Endothelial cell of umbilical vein (primary cell): ENCODE results near the gene MARK1. TPM values are rescaled to one million over a fixed set of nuclear protein-coding genes. Genes with fewer than 3 reads are reported as not detected.

Source experiments
- BruUV-seq: library from RNA; stranded (reverse); fragments of 400-500 nt; replicated peaks from 2 replicates; lab custom pipeline; 2021; lab: Mats Ljungman, UMichigan
- CTCF ChIA-PET: fragments of 300-600, 350-600 bp; sonication (Branson Sonifier 250); formaldehyde crosslinking; loops from one replicate; lab custom pipeline; 2021; ENCODE audit warnings: antibody characterized with exemption, inconsistent platforms; lab: Charles Lee
- POLR2A ChIA-PET: fragments of 300-600, 350-600 bp; sonication (Branson Sonifier 250); formaldehyde crosslinking; loops from one replicate; lab custom pipeline; 2021; ENCODE audit warnings: antibody characterized with exemption, inconsistent platforms; lab: Charles Lee
- DNase-seq: peaks from one replicate; pipeline ENCODE4 v3.0.0-alpha.2; 2011; ENCODE audit warnings: low read depth, low spot score
- FAIRE-seq: peaks from 2 replicates; lab custom pipeline; 2011; peaks lifted over from hg19 to GRCh38; lab: Jason Lieb, UNC
- H2AFZ ChIP-seq: 2 replicates; pipeline ENCODE4 v1.6.0; 2012; ENCODE audit warnings: low read depth, low read length, control low read depth, inconsistent platforms
- H3K27ac ChIP-seq: 2 replicates; pipeline ENCODE4 v1.5.1; 2011; ENCODE audit warnings: low read depth, mild to moderate bottlenecking, control low read depth, low read length, moderate library complexity; ENCODE audit not compliant: insufficient read depth
- H3K27me3 ChIP-seq, 2 experiments: 2 replicates each; pipeline versions ENCODE4 v1.6.0 to v1.6.1; 2011; ENCODE audit warnings: low read length in 2 of 2, mixed read lengths in 1 of 2; ENCODE audit not compliant: control insufficient read depth in 2 of 2, insufficient read depth in 2 of 2
- H3K36me3 ChIP-seq, 2 experiments: 2 replicates in 1 of 2; 3 replicates in 1 of 2; pipeline ENCODE4 v1.5.1; 2011; ENCODE audit warnings: low read length in 2 of 2, mild to moderate bottlenecking in 1 of 2, moderate library complexity in 1 of 2; ENCODE audit not compliant: control insufficient read depth in 2 of 2, insufficient read depth in 2 of 2; ENCODE audit errors: extremely low read depth in 1 of 2
- H3K4me1 ChIP-seq: 3 replicates; pipeline ENCODE4 v1.5.1; 2011; ENCODE audit warnings: mild to moderate bottlenecking, low read length; ENCODE audit not compliant: control insufficient read depth, insufficient read depth; ENCODE audit errors: extremely low read depth
- H3K4me2 ChIP-seq: 2 replicates; pipeline ENCODE4 v1.6.1; 2011; ENCODE audit warnings: low read length, control low read depth, mixed read lengths; ENCODE audit not compliant: insufficient read depth
- H3K4me3 ChIP-seq, 3 experiments: fragments of 200-600 bp in 1 of 3; sonication (generic), shearing (Covaris generic) in 1 of 3; replicated peaks in 1 of 3; 2 replicates each; pipeline ENCODE4 v1.5.1; 2011 to 2016; ENCODE audit warnings: control low read depth in 3 of 3, low read length in 3 of 3, mild to moderate bottlenecking in 2 of 3, inconsistent platforms in 1 of 3, low read depth in 1 of 3, moderate library complexity in 1 of 3; ENCODE audit not compliant: insufficient read depth in 1 of 3
- H3K79me2 ChIP-seq: 2 replicates; pipeline ENCODE4 v1.6.0; 2012; ENCODE audit warnings: low read length, inconsistent platforms; ENCODE audit not compliant: control insufficient read depth, insufficient read depth
- H3K9ac ChIP-seq: replicated peaks from 2 replicates; pipeline ENCODE3; 2011; ENCODE audit warnings: low read length, control low read depth; ENCODE audit not compliant: insufficient read depth; ENCODE audit errors: extremely low read depth
- H3K9me1 ChIP-seq: replicated peaks from 3 replicates; pipeline ENCODE4 v1.6.0; 2011; ENCODE audit warnings: mild to moderate bottlenecking, low read length; ENCODE audit not compliant: control insufficient read depth, insufficient read depth; ENCODE audit errors: extremely low read depth
- H3K9me3 ChIP-seq: replicated peaks from 2 replicates; pipeline ENCODE4 v1.5.1; 2012; ENCODE audit warnings: low read length, inconsistent platforms; ENCODE audit not compliant: control insufficient read depth, insufficient read depth
- H4K20me1 ChIP-seq: replicated peaks from 2 replicates; pipeline ENCODE3; 2011; ENCODE audit warnings: mild to moderate bottlenecking, low read length; ENCODE audit not compliant: control insufficient read depth, insufficient read depth; ENCODE audit errors: extremely low read depth
- CTCF ChIP-seq, 2 donors: IDR thresholded peaks; 1 replicate in 1 of 2; 2 replicates in 1 of 2; pipeline ENCODE4 v1.5.1; 2011; ENCODE audit warnings: low read length in 2 of 2, mild to moderate bottlenecking in 2 of 2, moderate library complexity in 2 of 2, control low read depth in 1 of 2, inconsistent platforms in 1 of 2, low read depth in 1 of 2; ENCODE audit not compliant: insufficient read depth in 1 of 2; ENCODE audit errors: extremely low read depth in 1 of 2
- FOS ChIP-seq: IDR thresholded peaks from 2 replicates; pipeline ENCODE4 v1.6.1; 2011; ENCODE audit warnings: mild to moderate bottlenecking, low read length, moderate library complexity, borderline replicate concordance; ENCODE audit not compliant: insufficient read depth
- GATA2 ChIP-seq: IDR thresholded peaks from 2 replicates; pipeline ENCODE4 v1.7.0; 2011; ENCODE audit warnings: low read depth, mild to moderate bottlenecking, moderate library complexity, mixed read lengths, low read length; ENCODE audit not compliant: insufficient read length, insufficient read depth
- JUN ChIP-seq: IDR thresholded peaks from 2 replicates; pipeline ENCODE4 v1.6.1; 2011; ENCODE audit warnings: borderline replicate concordance, low read depth; ENCODE audit not compliant: insufficient read length, insufficient read depth
- MAX ChIP-seq: IDR thresholded peaks from 2 replicates; pipeline ENCODE4 v1.6.1; 2011; ENCODE audit not compliant: insufficient read depth, insufficient read length
- MYC ChIP-seq: IDR thresholded peaks from one replicate; pipeline ENCODE4 v1.6.1; 2011; ENCODE audit warnings: mild to moderate bottlenecking, low read depth, low read length
- POLR2A ChIP-seq: IDR thresholded peaks from 2 replicates; pipeline ENCODE4 v1.6.1; 2012; ENCODE audit warnings: low read depth, mild to moderate bottlenecking, control low read depth, low read length
- POLR2AphosphoS5 ChIP-seq: IDR thresholded peaks from 2 replicates; pipeline ENCODE4 v1.6.1; 2012; ENCODE audit warnings: low read depth, mild to moderate bottlenecking, control low read depth, low read length, moderate library complexity; ENCODE audit not compliant: insufficient read depth
- dilution Hi-C: fragments of 300-500 bp; cut with MboI; formaldehyde crosslinking; loops from one replicate; pipeline ENCODE4 v1.15.0; 2019; ENCODE audit warnings: low sequenced_read_pairs; ENCODE audit not compliant: extremely low pct_ligation_motif_present
- intact Hi-C: fragments of 100-400 bp; cut with micrococcal nuclease; formaldehyde crosslinking; loops from one replicate; pipeline ENCODE4 v1.10.0; 2022
- polyA plus RNA-seq, 4 experiments: library from polyadenylated mRNA; depleted of rRNA in 3 of 4; stranded (reverse) in 3 of 4; unstranded in 1 of 4; fragments of >200 nt; gene quantifications; 2 replicates each; pipeline versions ENCODE4 v1.2.1 to v1.2.3, GENCODE V29; 2011 to 2012; ENCODE audit warnings: missing spikeins in 1 of 4
- total RNA-seq: library from RNA; stranded (reverse); gene quantifications from 2 replicates; pipeline ENCODE4 v1.2.3, GENCODE V29; 2021

MARK1 gene
- total and polyA plus RNA-seq, 2 donors (not counting 3 experiments of a cell fraction or from before 2014, with no cell fraction given) = 1.2 to 5.5 TPM

- BruUV-seq = no TSS peak
Measured at GRCh38 chr1:220497220-220497947, 30.6 kb upstream of the MARK1 start.

More at GRCh38 chr1:220497220-220497947, 30.6 kb upstream of the MARK1 start:
- no peaks in the 10 kb centered on the region for H3K9me3 ChIP-seq
- no peak overlapping the region for H3K27ac ChIP-seq
- ChIA-PET CTCF (no interaction called here), POLR2A (no interaction called here)
- DNase-seq = no peak
- H3K4me2 ChIP-seq = no peak overlapping the region
- H3K79me2 ChIP-seq = no peaks in the 10 kb centered on the region
- no peak for TF ChIP-seq MAX
- TF ChIP-seq CTCF (IDR thresholded peaks at IDR 0.05; ENCODE audit: extremely low read depth in 1 of 2, insufficient read depth in 1 of 2, low read depth in 1 of 2, low read length in 2 of 2) = no peak
- TF ChIP-seq JUN = no peak
- no peak for TF ChIP-seq FOS
- TF ChIP-seq GATA2 = no peak
- TF ChIP-seq POLR2AphosphoS5 = no peak
- TF ChIP-seq POLR2A = no peak
- no peak for TF ChIP-seq MYC
- intact Hi-C loops (no loop called here), dilution Hi-C loops (no loop called here)
- H3K9ac ChIP-seq = no peak overlapping the region
- no peaks in the 10 kb centered on the region for H3K27me3 ChIP-seq
- H2AFZ ChIP-seq = no peak overlapping the region
- no peaks in the 10 kb centered on the region for H3K4me1 ChIP-seq
- H3K36me3 ChIP-seq = no peaks in the 10 kb centered on the region
- H4K20me1 ChIP-seq = no peaks in the 10 kb centered on the region
- H3K9me1 ChIP-seq = no peaks in the 10 kb centered on the region
- no peak for FAIRE-seq
- H3K4me3 ChIP-seq = no peak overlapping the region
